ENCODE results near the gene CCT5. TPM values are rescaled to one million over a fixed set of nuclear protein-coding genes. Genes with fewer than 3 reads are reported as not detected.

Gene CCT5
- total RNA-seq, 4 donors from 2014 or later, result 65.8 to 154 (median 142) TPM

DNA sequence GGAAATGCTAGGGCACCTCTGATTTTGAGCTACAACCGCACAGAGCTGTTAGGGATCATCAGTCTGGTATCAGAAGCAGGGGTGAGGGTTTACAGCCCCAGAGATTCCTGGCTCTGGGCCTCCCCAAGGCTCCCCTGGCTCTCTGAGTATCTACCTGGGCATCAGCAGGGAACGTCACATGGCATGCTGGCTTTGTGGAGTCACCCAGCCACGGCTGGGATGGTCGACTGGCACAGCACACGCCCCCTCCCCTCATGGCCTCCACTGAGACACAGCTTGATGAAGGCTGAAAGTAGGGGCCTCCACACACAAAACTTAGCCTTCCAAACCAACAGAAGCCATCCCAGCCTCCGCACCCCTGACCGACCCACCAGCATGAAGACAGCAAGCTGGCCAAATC is 17.1 kb upstream of the CCT5 start:
- Histone ChIP-seq H3K36me3 (peaks cover 13% of the 10 kb centered on the region), H3K27me3 (no peaks in the 10 kb centered on the region), H3K4me1 (no peaks in the 10 kb centered on the region), H3K4me3 (no peak overlapping the region), H3K9me3 (no peaks in the 10 kb centered on the region), H3K27ac (no peak overlapping the region)
- DNase-seq (ENCODE audit: low spot score in 2 of 2), result no peak
- TF ChIP-seq EP300 (IDR thresholded peaks at IDR 0.05), result no peak
- TF ChIP-seq, protein P1, sequence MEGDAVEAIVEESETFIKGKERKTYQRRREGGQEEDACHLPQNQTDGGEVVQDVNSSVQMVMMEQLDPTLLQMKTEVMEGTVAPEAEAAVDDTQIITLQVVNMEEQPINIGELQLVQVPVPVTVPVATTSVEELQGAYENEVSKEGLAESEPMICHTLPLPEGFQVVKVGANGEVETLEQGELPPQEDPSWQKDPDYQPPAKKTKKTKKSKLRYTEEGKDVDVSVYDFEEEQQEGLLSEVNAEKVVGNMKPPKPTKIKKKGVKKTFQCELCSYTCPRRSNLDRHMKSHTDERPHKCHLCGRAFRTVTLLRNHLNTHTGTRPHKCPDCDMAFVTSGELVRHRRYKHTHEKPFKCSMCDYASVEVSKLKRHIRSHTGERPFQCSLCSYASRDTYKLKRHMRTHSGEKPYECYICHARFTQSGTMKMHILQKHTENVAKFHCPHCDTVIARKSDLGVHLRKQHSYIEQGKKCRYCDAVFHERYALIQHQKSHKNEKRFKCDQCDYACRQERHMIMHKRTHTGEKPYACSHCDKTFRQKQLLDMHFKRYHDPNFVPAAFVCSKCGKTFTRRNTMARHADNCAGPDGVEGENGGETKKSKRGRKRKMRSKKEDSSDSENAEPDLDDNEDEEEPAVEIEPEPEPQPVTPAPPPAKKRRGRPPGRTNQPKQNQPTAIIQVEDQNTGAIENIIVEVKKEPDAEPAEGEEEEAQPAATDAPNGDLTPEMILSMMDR (IDR thresholded peaks at IDR 0.05), result no peak
- TF ChIP-seq POLR2A (IDR thresholded peaks at IDR 0.05), result no peak
- no peak for TF ChIP-seq POLR2AphosphoS5 (IDR thresholded peaks at IDR 0.05)
- WGBS, result 93% methylated on average over 7 of the region's 7 CpGs

DNA sequence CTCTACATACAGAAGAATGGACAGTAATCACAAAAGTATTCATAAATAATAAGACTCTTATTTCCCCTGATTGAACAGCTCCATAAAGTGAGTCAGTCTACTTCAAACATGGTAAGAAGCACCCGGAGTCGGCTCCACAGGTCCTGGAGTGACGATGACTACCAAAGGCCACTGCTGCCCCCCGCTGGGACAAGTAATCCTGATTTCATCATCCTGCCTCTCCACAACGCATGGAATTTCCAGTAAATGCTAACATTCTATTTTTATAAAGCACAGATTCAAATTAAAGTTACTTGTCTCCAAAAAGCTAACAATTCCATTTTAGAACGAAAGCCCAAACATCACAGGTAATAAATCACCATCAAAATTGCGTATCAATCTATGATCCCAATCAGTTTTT is 16.6 kb upstream of the CCT5 start:
- WGBS, result 57% methylated on average over 7 of the region's 7 CpGs
- Histone ChIP-seq H3K9me3 (no peaks in the 10 kb centered on the region), H3K4me1 (no peaks in the 10 kb centered on the region), H3K27ac (no peak overlapping the region), H3K4me3 (no peak overlapping the region), H3K27me3 (no peaks in the 10 kb centered on the region), H3K36me3 (peaks cover 18% of the 10 kb centered on the region)
- no peak for DNase-seq (ENCODE audit: low spot score in 2 of 2)
- TF ChIP-seq POLR2A (IDR thresholded peaks at IDR 0.05), result no peak
- TF ChIP-seq, protein P1 (IDR thresholded peaks at IDR 0.05), result no peak
- TF ChIP-seq POLR2AphosphoS5 (IDR thresholded peaks at IDR 0.05), result no peak
- no peak for TF ChIP-seq EP300 (IDR thresholded peaks at IDR 0.05)

DNA sequence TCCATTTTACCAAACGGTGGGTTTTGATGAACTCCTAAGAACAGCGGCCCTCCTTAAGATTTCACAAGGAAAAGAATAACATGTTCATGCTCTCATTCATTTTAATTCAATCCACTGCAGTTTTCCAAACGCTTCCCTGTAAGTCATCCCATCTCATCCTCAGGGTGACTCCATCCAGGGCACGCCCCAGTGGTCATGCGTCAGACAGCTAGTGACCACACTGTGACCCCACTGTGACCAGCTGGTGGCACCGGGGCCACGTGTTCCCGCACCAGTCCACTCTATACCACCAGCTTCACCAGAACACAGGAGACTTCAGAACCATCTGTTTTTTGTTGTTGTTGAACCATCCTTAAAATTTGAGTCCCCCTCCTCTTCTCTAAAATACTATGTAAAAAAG is 14.7 kb upstream of the CCT5 start:
- H3K9me3 ChIP-seq, result no peaks in the 10 kb centered on the region
- H3K4me3 ChIP-seq, result no peak overlapping the region
- 89% methylated on average over 8 of the region's 8 CpGs for WGBS
- H3K27ac ChIP-seq, result no peak overlapping the region
- TF ChIP-seq POLR2AphosphoS5 (IDR thresholded peaks at IDR 0.05), result no peak
- TF ChIP-seq POLR2A (IDR thresholded peaks at IDR 0.05), result no peak
- TF ChIP-seq EP300 (IDR thresholded peaks at IDR 0.05), result no peak
- TF ChIP-seq, protein P1 (IDR thresholded peaks at IDR 0.05), result no peak
- no peaks in the 10 kb centered on the region for H3K4me1 ChIP-seq
- no peak for DNase-seq (ENCODE audit: low spot score in 2 of 2)
- peaks cover 21% of the 10 kb centered on the region for H3K36me3 ChIP-seq
- H3K27me3 ChIP-seq, result no peaks in the 10 kb centered on the region

DNA sequence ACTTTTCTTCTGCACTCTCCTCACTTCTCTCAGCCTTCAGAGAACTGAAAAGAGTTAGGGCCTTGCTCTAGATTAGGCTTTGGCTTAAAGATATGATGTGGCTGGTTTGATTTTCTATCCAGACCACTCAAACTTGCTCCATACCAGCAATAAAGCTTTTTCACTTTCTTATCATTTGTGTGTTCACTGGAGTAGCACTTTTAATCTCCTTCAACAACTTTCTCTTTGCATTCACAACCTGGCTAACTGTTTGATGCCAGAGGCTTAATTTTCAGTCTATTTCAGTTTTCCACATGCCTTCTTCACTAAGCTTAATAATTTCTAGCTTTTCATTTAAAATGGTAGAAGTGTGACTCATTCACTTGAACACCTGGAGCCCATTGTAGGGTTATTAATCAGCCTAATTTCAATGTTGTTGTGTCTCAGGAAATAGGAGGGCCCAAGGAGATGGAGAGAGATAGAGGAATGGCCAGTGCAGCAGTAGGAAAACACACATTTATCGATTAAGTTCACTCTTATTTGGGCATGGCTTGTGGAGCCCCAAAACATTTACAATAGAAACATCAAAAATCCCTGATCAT is 6.3 kb upstream of the CCT5 start:
- Histone ChIP-seq H3K9me3 (no peaks in the 10 kb centered on the region), H3K4me3 (no peak overlapping the region), H3K4me1 (peaks cover 8% of the 10 kb centered on the region), H3K36me3 (peaks cover 3% of the 10 kb centered on the region), H3K27ac (no peak overlapping the region), H3K27me3 (no peaks in the 10 kb centered on the region)
- 74% methylated on average over 1 of the region's 1 CpG for WGBS
- DNase-seq (ENCODE audit: low spot score in 2 of 2), result no peak
- TF ChIP-seq POLR2AphosphoS5 (IDR thresholded peaks at IDR 0.05) (no peak), EP300 (IDR thresholded peaks at IDR 0.05) (no peak), POLR2A (IDR thresholded peaks at IDR 0.05) (no peak)
- TF ChIP-seq, protein P1 (IDR thresholded peaks at IDR 0.05), result no peak

DNA sequence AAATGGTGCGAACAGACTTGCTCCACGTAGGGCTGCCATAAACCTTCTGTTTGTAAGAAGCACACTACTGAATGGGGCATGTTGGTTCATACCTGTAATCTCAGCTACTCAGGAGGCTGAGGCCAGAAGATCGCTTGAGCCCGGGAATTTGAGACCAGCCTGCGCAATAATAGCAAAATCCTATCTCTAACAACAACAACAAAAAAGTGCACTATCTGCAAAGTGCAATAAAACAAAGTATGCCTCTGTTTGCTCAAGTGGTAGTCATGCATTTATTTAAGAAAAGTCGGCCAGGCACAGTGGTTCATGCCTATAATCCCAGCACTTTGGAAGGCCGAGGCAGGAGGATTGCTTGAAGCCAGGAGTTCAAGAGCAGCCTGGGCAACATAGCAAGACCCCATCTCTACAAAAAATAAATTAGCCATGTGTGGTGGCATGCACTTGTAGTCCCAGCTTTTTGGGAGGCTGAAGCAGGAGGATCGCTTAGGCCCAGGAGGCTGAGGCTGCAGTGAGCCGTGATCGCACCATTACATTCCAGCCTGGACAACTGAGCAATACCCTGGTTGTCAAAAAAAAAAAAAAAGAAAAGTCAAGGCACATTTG is 5.6 kb upstream of the CCT5 start:
- Histone ChIP-seq H3K4me1 (peaks cover 13% of the 10 kb centered on the region), H3K27ac (no peak overlapping the region), H3K27me3 (no peaks in the 10 kb centered on the region), H3K9me3 (no peaks in the 10 kb centered on the region), H3K4me3 (no peak overlapping the region), H3K36me3 (no peaks in the 10 kb centered on the region)
- TF ChIP-seq POLR2A (IDR thresholded peaks at IDR 0.05), result no peak
- no peak for TF ChIP-seq EP300 (IDR thresholded peaks at IDR 0.05)
- TF ChIP-seq, protein P1 (IDR thresholded peaks at IDR 0.05), result no peak
- TF ChIP-seq POLR2AphosphoS5 (IDR thresholded peaks at IDR 0.05), result no peak
- no peak for DNase-seq (ENCODE audit: low spot score in 2 of 2)
- WGBS, result 94% methylated on average over 10 of the region's 10 CpGs
